GM12878 (cell line): ENCODE measurements around the gene NFATC3. TPM values are rescaled to one million over a fixed set of nuclear protein-coding genes. Genes with fewer than 3 reads are reported as not detected.
A peak's percentile ranks its signal among the peaks of the same experiment; 100 is the strongest.

Experiments
- ATAC-seq: fragments of 200-7000 bp; cut with Tn5 transposase; 3 replicates; pipeline ENCODE4 v1.9.1; 2020; ENCODE audit warnings: mild to moderate bottlenecking, moderate library complexity
- BruUV-seq: library from RNA; stranded (reverse); fragments of 400-500 nt; replicated peaks from 2 replicates; lab custom pipeline; 2021; lab: Mats Ljungman, UMichigan
- CTCF ChIA-PET: fragments of 300-600 bp; sonication (Branson Sonifier 250); formaldehyde crosslinking; extraction: SDS; loops from one replicate; lab custom pipeline; 2021; ENCODE audit warnings: inconsistent platforms; lab: Yijun Ruan, JAX
- POLR2A ChIA-PET: fragments of 350-600 bp; formaldehyde crosslinking; extraction: SDS; loops from one replicate; lab custom pipeline; 2021; ENCODE audit warnings: inconsistent platforms; lab: Charles Lee
- RAD21 ChIA-PET: fragments of 300-600 bp; sonication (Branson Sonifier 250); formaldehyde crosslinking; loops from one replicate; lab custom pipeline; 2023; ENCODE audit warnings: antibody characterized with exemption; ENCODE audit not compliant: unreplicated experiment; lab: Charles Lee
- SMC1A ChIA-PET: fragments of 300-600 bp; sonication (Branson Sonifier 250); formaldehyde crosslinking; loops from one replicate; lab custom pipeline; 2023; ENCODE audit not compliant: unreplicated experiment, uncharacterized antibody; lab: Charles Lee
- DNase-seq: peaks from one replicate; pipeline ENCODE4 v3.0.0-alpha.2; 2011; ENCODE audit warnings: low read depth, low spot score
- FAIRE-seq: peaks from 3 replicates; lab custom pipeline; 2011; peaks lifted over from hg19 to GRCh38; lab: Jason Lieb, UNC
- H2AFZ ChIP-seq: 2 replicates; pipeline ENCODE4 v1.6.0; 2011; ENCODE audit warnings: low read depth, low read length, control low read depth; ENCODE audit not compliant: control insufficient read depth
- H3K27ac ChIP-seq: 2 replicates; pipeline ENCODE4 v1.5.1; 2011; ENCODE audit warnings: control low read depth; ENCODE audit not compliant: control insufficient read depth, insufficient read depth
- H3K27me3 ChIP-seq, 2 experiments: replicated peaks in 1 of 2; 2 replicates each; pipeline versions ENCODE4 v1.6.0 to v1.6.1; 2011; ENCODE audit warnings: low read length in 1 of 2; ENCODE audit not compliant: control insufficient read depth in 2 of 2, insufficient read depth in 2 of 2
- H3K36me3 ChIP-seq, 2 experiments: 2 replicates each; pipeline ENCODE4 v1.5.1; 2011; ENCODE audit warnings: low read length in 1 of 2; ENCODE audit not compliant: control insufficient read depth in 2 of 2, insufficient read depth in 2 of 2
- H3K4me1 ChIP-seq: 2 replicates; pipeline ENCODE4 v1.6.1; 2011; ENCODE audit warnings: mild to moderate bottlenecking, low read length, moderate library complexity, mixed read lengths; ENCODE audit not compliant: control insufficient read depth, insufficient read depth
- H3K4me2 ChIP-seq: 2 replicates; pipeline ENCODE4 v1.6.0; 2011; ENCODE audit warnings: control low read depth; ENCODE audit not compliant: control insufficient read depth, insufficient read depth
- H3K4me3 ChIP-seq: fragments of 200-600 bp; sonication (generic); 2 replicates; pipeline ENCODE4 v1.5.1; 2016
- H3K79me2 ChIP-seq: 2 replicates; pipeline ENCODE4 v1.6.0; 2011; ENCODE audit warnings: low read length; ENCODE audit not compliant: control insufficient read depth, insufficient read depth
- H3K9ac ChIP-seq: 2 replicates; pipeline ENCODE4 v1.8.0; 2011; ENCODE audit warnings: low read length, control low read depth, mixed read lengths; ENCODE audit not compliant: control insufficient read depth, insufficient read depth
- H3K9me3 ChIP-seq: replicated peaks from 3 replicates; pipeline ENCODE4 v1.5.1; 2011; ENCODE audit warnings: mild to moderate bottlenecking, low read length; ENCODE audit not compliant: control insufficient read depth, insufficient read depth
- H4K20me1 ChIP-seq: 2 replicates; pipeline ENCODE4 v1.6.0; 2011; ENCODE audit not compliant: control insufficient read depth, insufficient read depth
- BHLHE40 ChIP-seq, 2 experiments: fragments of 450-650 bp in 1 of 2; IDR thresholded peaks; 2 replicates each; pipeline ENCODE4 v1.6.1; 2011 to 2017; ENCODE audit warnings: low read depth in 2 of 2, borderline replicate concordance in 1 of 2, improper control_type of control experiment in 1 of 2, low read length in 1 of 2, mild to moderate bottlenecking in 1 of 2
- HSF1 ChIP-seq: fragments of 150-350 bp; IDR thresholded peaks from 2 replicates; pipeline ENCODE4 v1.6.1; 2014; ENCODE audit warnings: mild to moderate bottlenecking, low read depth, low read length
- NKRF ChIP-seq: fragments of 450-650 bp; conservative IDR thresholded peaks from 2 replicates; pipeline ENCODE4 v1.6.1; 2017; ENCODE audit warnings: mild to moderate bottlenecking, moderate library complexity
- POLR2A ChIP-seq: IDR thresholded peaks from 2 replicates; pipeline ENCODE4 v1.6.1; 2011; ENCODE audit warnings: low read depth, mild to moderate bottlenecking, low read length
- ZBTB11 ChIP-seq: fragments of 450-650 bp; formaldehyde crosslinking; IDR thresholded peaks from 2 replicates; pipeline ENCODE4 v1.5.0; 2022; ENCODE audit warnings: mild to moderate bottlenecking, missing genetic modification characterization
- ZNF592 ChIP-seq: fragments of 450-650 bp; IDR thresholded peaks from 2 replicates; pipeline ENCODE4 v1.6.1; 2017; ENCODE audit warnings: mild to moderate bottlenecking, moderate library complexity
- WGBS: methylation state at CpG from one replicate; pipeline ENCODE4 v1.1.6; 2016; ENCODE audit warnings: low lambda C conversion rate; ENCODE audit not compliant: insufficient replicate concordance, insufficient coverage; ENCODE audit errors: missing lambda C conversion rate; 5-methylcytosine and 5-hydroxymethylcytosine counted together
- in situ Hi-C: fragments of 300-500 bp; cut with MboI; formaldehyde crosslinking; loops from 9 replicates; pipeline ENCODE4 v1.14.3; 2018; ENCODE audit warnings: mixed read lengths
- intact Hi-C: fragments of 100-400 bp; cut with micrococcal nuclease; formaldehyde crosslinking; loops from one replicate; pipeline ENCODE4 v1.14.2; 2022; ENCODE audit not compliant: unreplicated experiment
- polyA plus RNA-seq, 11 experiments: library from polyadenylated mRNA; depleted of rRNA in 4 of 11; unstranded in 6 of 11; stranded (reverse) in 5 of 11; fragments of >200 nt; fragmentation: Nextera tagmentation in 4 of 11; fragmentation: Illumina TruSeq in 1 of 11; extraction: Ambion mirVana in 4 of 11; extraction: Trizol in 1 of 11; gene quantifications; 1 replicate in 1 of 11; 2 replicates in 10 of 11; pipeline versions ENCODE4 v1.2.1 to v1.2.3, GENCODE V29; 2011 to 2016; ENCODE audit warnings: inconsistent platforms in 2 of 11, missing spikeins in 2 of 11, low read depth in 1 of 11
- total RNA-seq, 4 experiments: library from RNA; depleted of rRNA in 3 of 4; stranded (reverse); fragments of >200 nt in 3 of 4; fragmentation: Illumina TruSeq in 1 of 4; extraction: Trizol in 1 of 4; gene quantifications; 2 replicates each; pipeline versions ENCODE4 v1.2.1 to v1.2.3, GENCODE V29; 2013 to 2021

The NFATC3 gene
- total and polyA plus RNA-seq, 10 of the 15 experiments (the other 5 are each of a cell fraction or from before 2014, with no cell fraction given), result 4.2 to 37.6 (median 24.9) TPM

GRCh38 chr16:68230956-68231355 is 145.8 kb downstream of the NFATC3 start (continued):
- TF ChIP-seq HSF1 (no peak), ZNF592 (no peak)

GRCh38 chr16:68231384-68232136 is 146.4 kb downstream of the NFATC3 start:
- RAD21 ChIA-PET, result no interaction called here
- Histone ChIP-seq H3K27me3 (no peaks in the 10 kb centered on the region), H4K20me1 (no peaks in the 10 kb centered on the region), H3K4me2 (no peak overlapping the region), H3K27ac (no peak overlapping the region), H3K79me2 (no peaks in the 10 kb centered on the region), H3K4me1 (peaks cover 16% of the 10 kb centered on the region), H3K9ac (no peak overlapping the region), H3K4me3 (no peak overlapping the region), H3K9me3 (no peaks in the 10 kb centered on the region), H2AFZ (no peak overlapping the region), H3K36me3 (peaks cover 3 to 7% of the 10 kb centered on the region in 2 experiments; a peak in 3 of 4 replicates)
- CTCF ChIA-PET, result interaction anchor here (0.5 to 2.0 kb wide), 2 partner anchors 127 to 240 kb away, joined by 3 to 5 read pairs; no protein-coding TSS in a partner anchor
- ATAC-seq (no peak), FAIRE-seq (no peak), DNase-seq (no peak)
- SMC1A ChIA-PET, result interaction anchor here (2.2 kb wide), 1 partner anchor 138 kb away, joined by 8 read pairs; no protein-coding TSS in a partner anchor
- POLR2A ChIA-PET, result interaction anchor here (0.6 kb wide), 1 partner anchor 138 kb away, joined by 3 read pairs; no protein-coding TSS in a partner anchor
- 86% methylated on average over 26 of the region's 26 CpGs for WGBS
- TF ChIP-seq POLR2A, result 0 out of 2 replicates have a peak, but pooled peaks have one; percentile 19
- no peak for TF ChIP-seq BHLHE40 (IDR thresholded peaks at IDR 0.05; ENCODE audit: borderline replicate concordance in 1 of 2, low read depth in 2 of 2, low read length in 1 of 2)
- TF ChIP-seq NKRF, result no peak
- TF ChIP-seq ZBTB11 (CRISPR knock-in tag), result no peak
- intact Hi-C loops (no loop called here), in situ Hi-C loops (no loop called here)
- BruUV-seq, result no TSS peak
